Mesenchymal stem cell (in vitro differentiated cells and primary cell): ENCODE results near the gene SMIM29. TPM values are rescaled to one million over a fixed set of nuclear protein-coding genes. Genes with fewer than 3 reads are reported as not detected.

Experiments used
- DNase-seq: peaks from one replicate; pipeline ENCODE4 v3.0.0-alpha.2; 2013
- H2AFZ ChIP-seq: one replicate; pipeline ENCODE4 v1.6.1; 2013; ENCODE audit warnings: low read depth, mild to moderate bottlenecking, control low read depth, inconsistent platforms, low read length, moderate library complexity
- H2AK5ac ChIP-seq: 2 replicates; pipeline ENCODE4 v1.6.1; 2013; ENCODE audit warnings: low read length, moderate library complexity, mild to moderate bottlenecking, inconsistent platforms; ENCODE audit not compliant: severe bottlenecking
- H2BK120ac ChIP-seq: one replicate; pipeline ENCODE4 v1.6.1; 2013; ENCODE audit warnings: low read depth, mild to moderate bottlenecking, inconsistent platforms, low read length, moderate library complexity
- H2BK12ac ChIP-seq, 2 experiments: one replicate each; pipeline ENCODE4 v1.6.1; 2013; ENCODE audit warnings: inconsistent platforms in 2 of 2, low read length in 2 of 2, mild to moderate bottlenecking in 2 of 2, moderate library complexity in 2 of 2, control low read depth in 1 of 2
- H2BK15ac ChIP-seq: one replicate; pipeline ENCODE4 v1.6.1; 2013; ENCODE audit warnings: mild to moderate bottlenecking, low read depth, inconsistent platforms; ENCODE audit not compliant: poor library complexity, severe bottlenecking
- H2BK5ac ChIP-seq: 2 replicates; pipeline ENCODE4 v1.6.1; 2013; ENCODE audit warnings: low read depth, mild to moderate bottlenecking, low read length, control low read depth, inconsistent platforms; ENCODE audit not compliant: poor library complexity, severe bottlenecking
- H3K14ac ChIP-seq, 2 experiments: one replicate each; pipeline ENCODE4 v1.6.1; 2013; ENCODE audit warnings: inconsistent platforms in 2 of 2, low read length in 2 of 2, control low read depth in 1 of 2, mild to moderate bottlenecking in 1 of 2, moderate library complexity in 1 of 2
- H3K18ac ChIP-seq, 2 experiments: one replicate each; pipeline ENCODE4 v1.6.1; 2013; ENCODE audit warnings: inconsistent platforms in 2 of 2, low read length in 2 of 2, control low read depth in 1 of 2, low read depth in 1 of 2, mild to moderate bottlenecking in 1 of 2
- H3K23ac ChIP-seq, 2 experiments: one replicate each; pipeline ENCODE4 v1.6.1; 2013; ENCODE audit warnings: inconsistent platforms in 2 of 2, low read length in 2 of 2, mild to moderate bottlenecking in 2 of 2, moderate library complexity in 2 of 2, control low read depth in 1 of 2
- H3K27ac ChIP-seq: 2 replicates; pipeline ENCODE4 v1.5.1; 2013; ENCODE audit warnings: mild to moderate bottlenecking, moderate library complexity, low read length, control low read depth, inconsistent platforms; ENCODE audit not compliant: poor library complexity, severe bottlenecking
- H3K27me3 ChIP-seq, 2 experiments: 2 replicates each; pipeline versions ENCODE4 v1.6.1 to v1.7.0; 2013; ENCODE audit warnings: low read length in 2 of 2, mild to moderate bottlenecking in 2 of 2, moderate library complexity in 2 of 2, control low read depth in 1 of 2, inconsistent platforms in 1 of 2; ENCODE audit not compliant: control insufficient read depth in 1 of 2, insufficient read depth in 1 of 2
- H3K36me3 ChIP-seq, 2 experiments: 2 replicates each; pipeline versions ENCODE4 v1.6.1 to v1.7.0; 2013; ENCODE audit warnings: low read length in 2 of 2, control low read depth in 1 of 2, inconsistent platforms in 1 of 2, low read depth in 1 of 2, mild to moderate bottlenecking in 1 of 2; ENCODE audit not compliant: insufficient read depth in 2 of 2, control insufficient read depth in 1 of 2
- H3K4ac ChIP-seq, 2 experiments: one replicate each; pipeline ENCODE4 v1.6.1; 2013; ENCODE audit warnings: inconsistent platforms in 2 of 2, low read length in 2 of 2, mild to moderate bottlenecking in 2 of 2, moderate library complexity in 2 of 2, control low read depth in 1 of 2, low read depth in 1 of 2
- H3K4me1 ChIP-seq: 2 replicates; pipeline ENCODE4 v1.6.1; 2013; ENCODE audit warnings: low read depth, low read length, control low read depth; ENCODE audit not compliant: control insufficient read depth, insufficient read depth
- H3K4me2 ChIP-seq: 2 replicates; pipeline ENCODE4 v1.6.1; 2013; ENCODE audit warnings: low read length, mild to moderate bottlenecking, inconsistent platforms; ENCODE audit not compliant: poor library complexity, severe bottlenecking
- H3K4me3 ChIP-seq, 2 experiments: 2 replicates each; pipeline versions ENCODE4 v1.5.1 to v1.7.0; 2013; ENCODE audit warnings: low read length in 2 of 2, mild to moderate bottlenecking in 2 of 2, control low read depth in 1 of 2, low read depth in 1 of 2; ENCODE audit not compliant: insufficient read depth in 1 of 2
- H3K79me1 ChIP-seq: replicated peaks from 2 replicates; pipeline ENCODE4 v1.6.1; 2013; ENCODE audit warnings: mild to moderate bottlenecking, control low read depth, low read length, inconsistent platforms; ENCODE audit not compliant: poor library complexity, severe bottlenecking
- H3K9ac ChIP-seq: 2 replicates; pipeline ENCODE4 v1.7.0; 2013; ENCODE audit warnings: mild to moderate bottlenecking, low read length, moderate library complexity
- H3K9me3 ChIP-seq: 2 replicates; pipeline ENCODE4 v1.7.0; 2013; ENCODE audit warnings: mild to moderate bottlenecking, low read length; ENCODE audit not compliant: control insufficient read depth
- H4K8ac ChIP-seq: one replicate; pipeline ENCODE4 v1.6.1; 2013; ENCODE audit warnings: inconsistent platforms, mild to moderate bottlenecking, low read length, moderate library complexity
- H4K91ac ChIP-seq: one replicate; pipeline ENCODE4 v1.6.1; 2013; ENCODE audit warnings: mild to moderate bottlenecking, low read length, inconsistent platforms
- WGBS: methylation state at CpG from one replicate; pipeline ENCODE4 v1.1.7; 2013; ENCODE audit warnings: mixed read lengths; 5-methylcytosine and 5-hydroxymethylcytosine counted together
- polyA plus RNA-seq, 2 experiments: library from polyadenylated mRNA; stranded (reverse); fragments of 200-250 nt; gene quantifications; one replicate each; pipeline ENCODE4 v1.2.3, GENCODE V29; 2013

The SMIM29 gene
- polyA plus RNA-seq (2013, experiment 1 of 2) = 47.1 TPM
- polyA plus RNA-seq (2013, experiment 2 of 2) = 50.5 TPM

DNA sequence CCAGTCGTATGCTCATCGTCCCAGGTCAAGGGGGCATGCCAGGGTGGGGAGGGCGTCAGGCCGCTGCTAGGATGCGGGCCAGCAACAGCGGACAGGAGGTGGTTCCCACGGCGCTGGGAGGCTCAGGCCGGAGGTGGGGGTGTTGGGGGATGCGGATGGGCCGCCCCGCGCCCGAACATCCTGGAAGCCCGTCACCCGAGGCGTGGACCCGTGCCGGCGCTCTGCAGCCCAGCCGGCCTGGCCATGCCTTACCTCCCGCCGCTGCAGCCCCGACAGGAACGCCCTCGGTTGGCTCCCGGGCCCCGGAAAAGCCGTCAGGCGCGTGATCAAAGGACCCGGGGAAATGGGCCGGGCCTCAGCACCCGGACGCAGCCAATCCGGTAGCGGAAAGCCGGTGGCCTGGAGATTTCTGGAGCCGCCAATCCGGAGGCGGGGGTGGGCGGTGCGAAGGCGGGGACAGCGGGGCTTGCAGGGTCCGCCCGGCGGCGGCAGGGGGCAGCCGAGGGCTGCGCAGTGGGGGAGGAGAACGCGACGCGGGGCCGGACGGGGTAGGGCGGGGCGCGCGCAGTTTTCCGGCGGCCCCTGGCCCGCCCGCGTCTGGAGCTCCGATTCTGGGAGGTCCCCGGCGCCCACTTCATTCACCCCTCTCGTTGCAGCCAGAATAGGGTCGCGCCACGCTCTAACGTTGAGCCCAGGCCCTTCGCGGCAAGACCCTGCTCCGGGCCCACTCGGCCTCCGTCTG, at the start of gene SMIM29:
Gene SMIM29, minus strand, starts transcription at position 280 of the 742 bp plus-strand sequence. CDS start 1,215 bp downstream, outside the sequence.
- WGBS = under 1% methylated on average over 73 of the region's 79 CpGs
- Histone ChIP-seq H4K91ac (peak within 1 kb of the TSS; percentile 98), H2BK15ac (peak within 1 kb of the TSS; percentile 97), H3K27me3 (no peaks in the 10 kb centered on the region), H4K8ac (peak within 1 kb of the TSS; percentile 96), H3K9me3 (no peaks in the 10 kb centered on the region), H3K27ac (peak within 1 kb of the TSS; percentile 58), H3K4ac (peak within 1 kb of the TSS; percentile 92 to 96), H3K14ac (peak within 1 kb of the TSS in 1 of 2 experiments; percentile 99), H3K4me1 (peaks cover 36% of the 10 kb centered on the region), H3K36me3 (peaks cover 8 to 11% of the 10 kb centered on the region in 2 experiments), H2BK5ac (peak within 1 kb of the TSS; percentile 33), H3K79me1 (peaks cover 6% of the 10 kb centered on the region), H3K18ac (peak within 1 kb of the TSS; percentile 93 to 100), H3K9ac (peak within 1 kb of the TSS; percentile 94), H2AK5ac (peak within 1 kb of the TSS; percentile 17), H3K23ac (peak within 1 kb of the TSS in 1 of 2 experiments; percentile 87), H3K4me2 (peak within 1 kb of the TSS; percentile 96), H2BK120ac (no peak within 1 kb of the TSS), H2BK12ac (peak within 1 kb of the TSS; percentile 69 to 87), H3K4me3 (peak within 1 kb of the TSS; percentile 88 to 97), H2AFZ (peak within 1 kb of the TSS; percentile 72)
- peak; percentile 96 for DNase-seq

DNA sequence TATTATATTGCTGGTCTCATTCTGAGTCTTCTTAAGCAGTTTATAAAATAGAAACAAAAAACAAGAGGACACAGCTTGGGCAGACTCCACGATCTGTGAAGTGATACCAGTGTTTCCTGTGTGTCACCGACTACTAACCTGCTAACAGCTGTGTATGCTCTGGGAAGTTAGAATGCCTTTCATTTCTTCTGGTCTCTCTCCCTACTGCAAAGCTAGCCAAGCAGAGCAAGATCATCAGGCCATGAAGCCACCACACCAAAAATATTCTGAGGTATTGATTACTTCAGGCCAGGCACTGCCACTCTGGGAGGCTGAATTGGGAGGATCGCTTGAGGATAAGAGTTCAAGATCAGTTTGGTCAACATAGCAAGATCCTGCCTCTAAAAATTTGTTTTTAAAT, 46.9 kb upstream of the SMIM29 start:
- Histone ChIP-seq H2BK120ac (no peak overlapping the region), H4K91ac (no peak overlapping the region), H2AFZ (no peak overlapping the region), H2AK5ac (no peak overlapping the region), H3K18ac (no peak overlapping the region), H3K9ac (no peak overlapping the region), H3K27me3 (no peaks in the 10 kb centered on the region), H3K14ac (no peak overlapping the region), H3K79me1 (peaks cover 14% of the 10 kb centered on the region), H3K4me2 (no peak overlapping the region), H3K36me3 (peaks cover 11 to 31% of the 10 kb centered on the region in 2 experiments), H3K4me3 (no peak overlapping the region), H4K8ac (no peak overlapping the region), H2BK5ac (no peak overlapping the region), H3K4me1 (peaks cover 3% of the 10 kb centered on the region), H3K27ac (peak overlapping the region; percentile 38), H3K4ac (no peak overlapping the region), H3K23ac (no peak overlapping the region), H2BK12ac (no peak overlapping the region), H3K9me3 (no peaks in the 10 kb centered on the region), H2BK15ac (no peak overlapping the region)
- peak; percentile 26 for DNase-seq
- 56% methylated on average over 3 of the region's 3 CpGs for WGBS

DNA sequence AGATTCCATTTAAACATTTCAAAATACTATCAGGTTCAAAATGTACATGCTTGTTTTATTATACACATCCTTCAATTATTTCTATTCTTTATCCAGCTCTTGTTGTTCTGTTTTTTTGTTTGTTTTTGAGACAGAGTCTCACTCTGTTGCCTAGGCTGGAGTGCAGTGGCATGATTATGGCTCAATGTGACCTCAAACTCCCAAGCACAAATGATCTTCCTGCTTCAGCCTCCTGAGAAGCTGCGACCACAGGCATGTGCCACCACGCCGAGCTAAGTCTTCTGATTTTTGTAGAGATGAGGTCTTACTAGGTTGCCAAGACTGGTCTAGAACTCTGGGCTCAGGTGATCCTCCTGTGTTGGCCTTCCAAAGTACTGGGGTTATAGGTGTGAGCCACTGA, 44.1 kb upstream of the SMIM29 start:
- Histone ChIP-seq H3K14ac (no peak overlapping the region), H3K9ac (no peak overlapping the region), H3K79me1 (peaks cover 12% of the 10 kb centered on the region), H2BK12ac (no peak overlapping the region), H3K4me3 (no peak overlapping the region), H3K27me3 (no peaks in the 10 kb centered on the region), H3K9me3 (no peaks in the 10 kb centered on the region), H2BK15ac (no peak overlapping the region), H3K18ac (no peak overlapping the region), H3K36me3 (peaks cover 11 to 40% of the 10 kb centered on the region in 2 experiments), H2AK5ac (no peak overlapping the region), H3K27ac (no peak overlapping the region), H3K23ac (no peak overlapping the region), H2BK5ac (no peak overlapping the region), H3K4ac (no peak overlapping the region), H2AFZ (no peak overlapping the region), H3K4me2 (no peak overlapping the region), H4K8ac (no peak overlapping the region), H3K4me1 (peaks cover 3% of the 10 kb centered on the region), H2BK120ac (no peak overlapping the region), H4K91ac (no peak overlapping the region)
- DNase-seq = no peak
- WGBS = 98% methylated on average over 3 of the region's 3 CpGs

DNA sequence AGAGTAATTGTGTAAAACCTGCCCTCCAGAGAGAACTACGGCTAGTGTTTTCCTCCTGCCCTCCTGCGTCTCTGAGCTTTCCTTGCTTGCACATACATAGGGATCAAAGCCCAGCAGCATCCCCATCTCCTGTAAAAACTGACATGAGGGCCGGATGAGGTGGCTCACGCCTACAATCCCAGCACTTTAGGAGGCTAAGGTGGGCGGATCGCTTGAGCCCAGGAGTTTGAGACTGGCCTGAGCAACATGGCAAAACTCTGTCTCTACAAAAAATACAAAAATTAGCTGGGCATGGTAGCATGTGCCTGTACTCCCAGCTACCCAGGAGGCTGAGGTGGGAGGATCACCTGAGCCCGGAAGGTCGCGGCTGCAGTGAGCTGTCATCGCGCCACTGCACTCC, 40.3 kb upstream of the SMIM29 start:
- no peak overlapping the region for H2AK5ac ChIP-seq
- H3K9ac ChIP-seq = no peak overlapping the region
- H3K4me3 ChIP-seq = no peak overlapping the region
- H3K14ac ChIP-seq = no peak overlapping the region
- H3K4me1 ChIP-seq = peaks cover 4% of the 10 kb centered on the region
- H3K36me3 ChIP-seq = peaks cover 14 to 43% of the 10 kb centered on the region in 2 experiments
- no peak for DNase-seq
- no peak overlapping the region for H3K18ac ChIP-seq
- H3K27ac ChIP-seq = no peak overlapping the region
- H4K91ac ChIP-seq = no peak overlapping the region
- no peak overlapping the region for H2BK15ac ChIP-seq
- H2BK120ac ChIP-seq = no peak overlapping the region
- H2BK5ac ChIP-seq = no peak overlapping the region
- no peak overlapping the region for H2AFZ ChIP-seq
- WGBS = 95% methylated on average over 11 of the region's 11 CpGs
- H2BK12ac ChIP-seq = no peak overlapping the region
- H3K4ac ChIP-seq = no peak overlapping the region
- H3K4me2 ChIP-seq = no peak overlapping the region
- peaks cover 9% of the 10 kb centered on the region for H3K79me1 ChIP-seq
- H3K23ac ChIP-seq = no peak overlapping the region
- H3K9me3 ChIP-seq = no peaks in the 10 kb centered on the region
- no peak overlapping the region for H4K8ac ChIP-seq
- H3K27me3 ChIP-seq = no peaks in the 10 kb centered on the region
